Stimulated activated CD4-positive, alpha-beta T cell treated with anti-CD3 and anti-CD28 coated beads, Interleukin-12 subunit alpha, Interleukin-12 subunit beta, amount 100 ng/mL, for 24 hours (primary cell): ENCODE data around the gene CUZD1.

Experiments
- DNase-seq, 2 experiments: peaks; one replicate each; pipeline ENCODE4 v3.0.0-alpha.2; 2020; ENCODE audit warnings: low read depth in 2 of 2

The CUZD1 gene

GRCh38 chr10:122814493-122814892 lies 31.2 kb downstream of the CUZD1 start:
- DNase-seq = no peak

DNA sequence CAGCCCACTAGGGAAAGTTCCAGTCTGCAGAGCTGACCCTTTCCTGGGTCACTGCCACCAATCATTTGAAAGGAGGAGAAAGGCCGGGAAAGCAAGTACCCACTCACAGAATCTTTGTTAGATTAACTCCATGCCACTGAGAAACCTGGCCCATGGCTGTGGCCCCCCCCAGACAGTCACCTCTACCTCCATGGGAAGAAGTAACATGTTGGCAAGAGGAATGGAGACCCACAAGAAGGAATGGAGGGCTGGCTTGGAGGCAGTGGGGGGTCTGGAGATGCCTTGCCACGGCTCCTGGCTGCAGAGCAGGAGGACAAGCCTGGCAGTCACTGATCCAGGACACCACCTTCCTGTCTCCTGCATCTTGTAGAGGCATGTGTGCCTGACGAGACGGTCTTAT lies 32.9 kb downstream of the CUZD1 start:
- DNase-seq = no peak

GRCh38 chr10:122802282-122802681 lies 43.4 kb downstream of the CUZD1 start:
- DNase-seq = no peak

GRCh38 chr10:122798704-122799231 lies 46.9 kb downstream of the CUZD1 start:
- no peak for DNase-seq

DNA sequence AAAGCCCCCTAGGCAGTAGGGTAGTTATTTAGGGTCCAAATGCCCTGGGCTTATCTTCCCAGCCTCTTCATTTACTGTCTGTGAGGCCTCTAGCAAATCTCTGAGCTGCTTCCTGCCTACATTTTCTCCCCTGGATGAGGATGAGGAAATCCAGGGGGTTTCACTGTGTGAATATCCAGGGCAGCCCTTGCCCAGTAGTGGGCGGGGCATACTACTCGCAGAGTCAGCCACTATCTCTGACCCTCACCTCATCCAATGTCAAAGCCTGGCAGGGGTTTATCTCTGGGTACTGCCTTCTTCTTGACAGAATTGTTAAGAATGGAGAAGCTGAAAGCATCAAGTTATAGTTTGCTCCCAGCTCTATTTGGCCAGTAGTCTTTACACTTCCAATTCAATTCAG lies 48.9 kb downstream of the CUZD1 start:
- DNase-seq = no peak

GRCh38 chr10:122795924-122796323 lies 49.7 kb downstream of the CUZD1 start:
- no peak for DNase-seq

DNA sequence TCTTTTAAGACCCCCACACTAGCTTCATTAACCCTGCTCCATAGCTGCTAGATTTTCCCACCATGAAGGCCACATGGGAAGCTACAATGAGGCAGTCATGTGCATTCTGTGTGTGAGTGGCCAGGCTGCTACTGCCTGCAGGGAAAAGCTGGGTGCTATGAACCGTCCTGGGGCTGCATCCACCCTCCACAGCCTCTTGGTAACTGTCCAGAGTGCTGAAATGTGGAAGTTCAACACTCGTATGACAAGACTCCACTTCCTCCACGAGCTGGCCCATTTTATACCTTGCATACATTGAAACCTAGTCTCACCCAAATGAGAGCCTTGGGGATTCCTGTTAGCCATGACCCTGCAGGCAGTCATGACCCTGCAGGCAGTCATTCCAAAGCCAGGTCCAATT lies 59.4 kb downstream of the CUZD1 start:
- DNase-seq = no peak

- DNase-seq = no peak
Measured at GRCh38 chr10:122782911-122783310, 62.7 kb downstream of the CUZD1 start.
